SKM-1 treated with dmso at 0.1 percent for 144 hours (cell line): ENCODE results near the gene KRTAP5-2.
"Not testable (repeated sequence)": the region's sequence is repeated elsewhere in the genome, so short reads cannot be mapped to it uniquely, and the experiment has no call there.

ENCODE experiments used
- DNase-seq: peaks from one replicate; lab custom pipeline; 2025; ENCODE audit not compliant: unreplicated experiment; lab: John Stamatoyannopoulos, UW

KRTAP5-2 gene

DNA sequence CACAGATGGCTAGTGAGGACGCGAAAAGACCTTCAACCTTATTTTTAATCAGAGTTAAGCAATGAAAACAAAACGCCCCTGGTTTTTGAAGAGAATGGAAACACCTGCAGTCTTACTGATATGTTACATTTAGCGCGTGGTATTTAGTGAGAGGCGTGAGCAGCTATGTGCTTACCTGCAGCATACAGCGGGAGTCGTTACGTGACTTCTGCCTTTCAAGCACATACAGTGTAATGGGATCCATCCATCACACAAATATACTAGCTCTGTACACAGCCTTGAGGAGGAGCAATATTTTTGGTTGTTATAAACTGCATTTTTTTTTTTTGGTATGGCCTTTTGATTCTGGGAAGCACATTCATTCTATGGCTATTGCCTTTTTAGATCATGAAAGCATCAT, 5.5 kb downstream of the KRTAP5-2 start:
- no peak for DNase-seq

GRCh38 chr11:1589996-1590395, 8.1 kb downstream of the KRTAP5-2 start:
- DNase-seq, result no peak

DNA sequence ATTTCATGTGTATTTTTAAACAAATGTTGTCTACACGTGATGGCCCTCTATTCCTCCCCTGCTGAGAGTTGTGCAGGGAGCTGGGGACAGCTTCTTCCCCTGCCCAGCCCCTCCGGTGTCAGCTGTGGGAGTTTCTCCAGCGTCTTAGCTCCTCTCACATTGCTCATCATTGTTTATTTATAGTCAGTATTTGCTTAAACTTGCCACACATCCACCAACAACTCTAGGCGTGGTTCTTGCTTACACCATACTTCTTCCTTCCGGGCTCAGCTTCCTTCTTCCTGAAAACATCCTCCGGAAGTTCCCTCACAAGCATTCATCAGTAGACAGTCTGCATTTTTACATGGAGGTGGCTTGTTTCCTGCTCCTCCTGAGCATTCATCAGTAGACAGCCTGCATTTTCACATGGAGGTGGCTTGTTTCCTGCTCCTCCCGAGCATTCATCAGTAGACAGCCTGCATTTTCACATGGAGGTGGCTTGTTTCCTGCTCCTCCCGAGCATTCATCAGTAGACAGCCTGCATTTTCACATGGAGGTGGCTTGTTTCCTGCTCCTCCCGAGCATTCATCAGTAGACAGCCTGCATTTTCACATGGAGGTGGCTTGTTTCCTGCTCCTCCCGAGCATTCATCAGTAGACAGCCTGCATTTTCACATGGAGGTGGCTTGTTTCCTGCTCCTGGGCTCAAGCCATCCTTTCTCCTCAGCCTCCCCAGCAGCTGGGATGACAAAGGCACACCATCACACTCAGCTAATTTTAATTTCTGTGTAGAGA, 8.7 kb downstream of the KRTAP5-2 start:
- DNase-seq, result peak; percentile 34

- no peak for DNase-seq
Observed at GRCh38 chr11:1586699-1587098, 11.4 kb downstream of the KRTAP5-2 start.

DNA sequence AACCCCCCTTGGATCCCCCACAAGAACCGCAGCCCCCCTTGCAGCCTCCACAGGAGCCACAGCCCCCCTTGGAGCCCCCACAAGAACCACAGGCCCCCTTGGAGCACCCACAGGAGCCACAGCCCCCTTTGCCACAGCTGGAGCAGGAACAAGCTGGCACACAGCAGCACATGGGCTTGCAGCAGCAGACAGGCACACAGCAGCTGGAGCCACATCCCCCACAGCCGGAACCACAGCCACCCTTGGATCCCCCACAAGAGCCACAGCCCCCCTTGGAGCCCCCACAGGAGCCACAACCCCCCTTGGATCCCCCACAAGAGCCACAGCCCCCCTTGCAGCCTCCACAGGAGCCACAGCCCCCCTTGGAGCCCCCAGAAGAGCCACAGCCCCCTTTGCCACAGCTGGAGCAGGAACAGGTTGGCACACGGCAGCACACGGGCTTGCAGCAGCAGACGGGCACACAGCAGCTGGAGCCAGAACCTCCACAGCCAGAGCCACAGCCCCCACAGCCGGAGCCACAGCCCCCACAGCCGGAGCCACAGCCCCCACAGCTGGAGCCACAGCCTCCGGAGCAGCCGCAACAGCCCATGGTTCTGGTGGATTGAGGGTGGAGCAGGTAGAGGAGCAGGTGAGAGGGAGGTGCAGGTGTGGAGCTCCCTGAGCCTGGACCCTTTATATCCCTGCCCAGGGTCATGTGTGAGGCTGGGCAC, 13.3 kb downstream of the KRTAP5-2 start, which contains the start of gene KRTAP5-1:
Gene KRTAP5-1 (minus strand): TSS at position 623 of the 710 bp plus-strand sequence. CDS start 34 bp downstream, at position 589.
- DNase-seq, result not testable (repeated sequence)

GRCh38 chr11:1582909-1583308, 15.2 kb downstream of the KRTAP5-2 start:
- DNase-seq, result not testable (repeated sequence)

GRCh38 chr11:1581976-1582375, 16.1 kb downstream of the KRTAP5-2 start:
- DNase-seq, result no peak

GRCh38 chr11:1576825-1577224, 21.3 kb downstream of the KRTAP5-2 start:
- DNase-seq, result no peak

DNA sequence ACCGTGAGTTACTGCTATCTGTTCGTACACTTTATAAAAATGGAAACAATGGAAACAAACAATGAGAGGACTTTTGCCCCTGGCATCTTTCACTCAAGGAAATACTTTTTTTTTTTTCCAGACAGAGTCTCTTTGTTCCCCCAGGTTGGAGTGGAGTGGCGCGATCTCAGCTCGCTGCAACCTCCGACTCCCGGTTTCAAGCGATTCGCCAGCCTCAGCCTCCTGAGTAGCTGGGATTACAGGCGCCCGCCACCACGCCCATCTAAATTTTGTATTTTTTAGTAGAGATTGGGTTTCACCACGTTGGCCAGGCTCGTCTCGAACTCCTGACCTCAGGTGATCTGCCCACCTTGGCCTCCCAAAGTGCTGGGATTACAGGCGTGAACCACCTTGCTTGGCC, 22.3 kb downstream of the KRTAP5-2 start:
- DNase-seq, result not testable (repeated sequence)

DNA sequence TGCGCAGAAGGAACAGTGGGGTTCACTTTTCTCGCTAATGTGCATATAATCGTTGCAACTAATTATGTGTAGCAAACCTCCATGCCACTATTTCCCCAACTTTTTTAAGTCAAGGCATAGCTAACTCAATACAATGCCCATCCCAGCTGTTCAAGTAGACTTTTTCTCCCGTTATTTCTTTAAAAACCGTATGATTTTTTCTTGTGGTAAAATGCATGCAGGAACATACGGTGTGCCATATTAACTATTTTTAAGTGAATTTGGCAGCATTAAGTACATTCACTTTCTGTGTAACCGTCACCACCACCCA, 23.2 kb downstream of the KRTAP5-2 start:
- DNase-seq, result no peak

DNA sequence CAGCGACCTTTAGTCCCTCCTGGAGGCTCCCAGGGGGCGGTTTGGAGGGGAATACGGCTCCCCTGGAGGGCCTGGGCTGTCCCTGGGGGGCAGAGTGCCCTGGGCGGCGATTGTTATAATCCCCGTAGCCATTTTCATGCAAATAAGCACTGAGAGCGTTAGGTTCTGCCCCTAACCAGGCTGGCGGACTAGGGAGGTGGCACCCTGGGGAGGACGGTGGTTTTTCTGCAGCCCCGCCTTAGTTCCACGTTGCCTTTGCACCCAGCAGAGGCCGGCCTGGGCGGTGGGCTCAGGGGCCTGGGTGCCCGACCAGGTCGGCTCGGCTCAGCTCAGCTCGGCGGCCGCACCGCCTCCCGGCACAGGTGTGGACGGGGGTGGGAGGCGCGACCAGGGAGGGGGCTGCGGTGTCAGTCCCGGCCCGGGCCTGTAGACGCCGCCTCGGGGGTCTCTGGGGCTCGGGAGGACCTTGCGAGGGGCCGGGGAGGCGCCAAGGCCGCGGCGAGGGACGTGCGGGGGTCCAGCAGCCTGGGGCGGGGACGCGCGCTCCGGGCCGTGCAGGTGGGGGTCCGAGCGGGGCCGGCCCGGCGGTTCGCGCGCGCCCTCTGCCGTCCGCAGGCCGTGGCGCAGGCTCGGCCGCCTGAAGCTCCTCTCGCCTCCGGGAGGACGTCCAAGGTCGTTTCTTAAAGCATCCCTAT, 23.7 kb downstream of the KRTAP5-2 start:
- peak; percentile 30 for DNase-seq

GRCh38 chr11:1573903-1574237, 24.2 kb downstream of the KRTAP5-2 start:
- DNase-seq, result no peak

GRCh38 chr11:1573077-1573902, 24.8 kb downstream of the KRTAP5-2 start:
- DNase-seq, result no peak

DNA sequence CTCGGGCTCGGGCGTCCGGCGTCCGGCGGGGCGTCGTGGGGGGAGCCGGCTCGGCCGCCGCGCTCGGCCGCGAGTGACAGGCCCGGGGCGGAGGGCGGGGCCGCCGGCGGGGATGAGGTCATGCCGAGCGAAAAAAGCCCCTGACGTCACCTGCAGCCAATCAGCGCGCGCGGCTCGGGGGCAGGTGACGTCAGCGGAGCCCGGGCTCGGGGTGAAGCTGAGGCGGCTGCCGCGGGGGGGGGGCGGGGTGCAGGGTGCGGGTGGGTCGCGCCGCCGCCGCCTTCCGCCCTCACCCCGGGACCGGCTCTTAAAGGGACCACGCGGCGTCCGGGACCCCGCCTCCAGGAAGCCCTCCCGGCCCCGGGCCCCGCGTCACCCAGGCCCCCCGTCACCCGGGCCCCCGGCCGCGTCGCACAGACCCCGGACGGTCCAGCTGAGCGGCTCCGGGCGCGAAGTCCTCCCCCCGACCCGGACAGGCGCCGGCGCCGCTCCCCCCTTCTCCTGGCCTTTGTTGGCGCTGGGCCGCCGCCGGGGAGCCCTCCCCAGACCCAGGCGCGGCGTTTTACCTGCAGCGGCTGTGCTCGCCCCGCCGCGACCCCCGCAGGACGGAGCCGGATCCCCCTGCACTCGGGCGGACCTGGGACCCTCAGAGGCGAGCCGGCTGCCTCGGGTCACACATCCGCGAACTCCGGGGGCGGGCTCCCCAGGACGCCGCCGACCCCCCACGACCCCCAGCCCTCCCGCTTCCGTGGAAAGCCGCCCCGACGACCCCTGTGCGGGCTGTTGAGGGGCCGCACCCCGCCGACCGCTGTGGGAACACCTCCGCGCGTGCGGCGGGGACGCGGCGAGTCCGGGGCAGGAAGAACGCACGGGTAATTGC, 25.7 kb downstream of the KRTAP5-2 start, which contains the start of gene DUSP8:
Gene DUSP8 (minus strand): TSS at position 75 of the 880 bp plus-strand sequence. CDS start 6,445 bp downstream, outside the sequence.
- peak; percentile 71 for DNase-seq

- no peak for DNase-seq
Observed at GRCh38 chr11:1571760-1572196, 26.3 kb downstream of the KRTAP5-2 start.

- DNase-seq, result no peak
Observed at GRCh38 chr11:1570896-1571759, 27.0 kb downstream of the KRTAP5-2 start.

- no peak for DNase-seq
Observed at GRCh38 chr11:1570531-1570895, 27.6 kb downstream of the KRTAP5-2 start.

- DNase-seq, result no peak
Observed at GRCh38 chr11:1570001-1570453, 28.1 kb downstream of the KRTAP5-2 start.

GRCh38 chr11:1569251-1569780, 28.8 kb downstream of the KRTAP5-2 start:
- DNase-seq, result no peak
